Skeletal muscle satellite cell (primary cell): ENCODE measurements around the gene SPATA9.

ENCODE experiments used
- H3K27me3 ChIP-seq: 2 replicates; pipeline ENCODE4 v1.7.0; 2013; ENCODE audit warnings: low read length; ENCODE audit not compliant: control insufficient read depth, insufficient read depth
- H3K36me3 ChIP-seq: 2 replicates; pipeline ENCODE4 v1.7.0; 2013; ENCODE audit warnings: mild to moderate bottlenecking, control low read depth, low read length; ENCODE audit not compliant: insufficient read depth
- H3K4me1 ChIP-seq: 2 replicates; pipeline ENCODE4 v1.7.0; 2013; ENCODE audit warnings: low read length; ENCODE audit not compliant: control insufficient read depth, insufficient read depth
- H3K4me2 ChIP-seq: 2 replicates; pipeline ENCODE4 v1.7.0; 2013; ENCODE audit warnings: mild to moderate bottlenecking, low read length
- H3K4me3 ChIP-seq: 2 replicates; pipeline ENCODE4 v1.7.0; 2013; ENCODE audit warnings: low read length
- H3K9ac ChIP-seq: 2 replicates; pipeline ENCODE4 v1.7.0; 2013; ENCODE audit warnings: mild to moderate bottlenecking, low read depth, low read length, moderate library complexity
- H3K9me3 ChIP-seq: replicated peaks from 2 replicates; pipeline ENCODE4 v1.7.0; 2013; ENCODE audit warnings: mild to moderate bottlenecking, control low read depth, low read length

Gene SPATA9

DNA sequence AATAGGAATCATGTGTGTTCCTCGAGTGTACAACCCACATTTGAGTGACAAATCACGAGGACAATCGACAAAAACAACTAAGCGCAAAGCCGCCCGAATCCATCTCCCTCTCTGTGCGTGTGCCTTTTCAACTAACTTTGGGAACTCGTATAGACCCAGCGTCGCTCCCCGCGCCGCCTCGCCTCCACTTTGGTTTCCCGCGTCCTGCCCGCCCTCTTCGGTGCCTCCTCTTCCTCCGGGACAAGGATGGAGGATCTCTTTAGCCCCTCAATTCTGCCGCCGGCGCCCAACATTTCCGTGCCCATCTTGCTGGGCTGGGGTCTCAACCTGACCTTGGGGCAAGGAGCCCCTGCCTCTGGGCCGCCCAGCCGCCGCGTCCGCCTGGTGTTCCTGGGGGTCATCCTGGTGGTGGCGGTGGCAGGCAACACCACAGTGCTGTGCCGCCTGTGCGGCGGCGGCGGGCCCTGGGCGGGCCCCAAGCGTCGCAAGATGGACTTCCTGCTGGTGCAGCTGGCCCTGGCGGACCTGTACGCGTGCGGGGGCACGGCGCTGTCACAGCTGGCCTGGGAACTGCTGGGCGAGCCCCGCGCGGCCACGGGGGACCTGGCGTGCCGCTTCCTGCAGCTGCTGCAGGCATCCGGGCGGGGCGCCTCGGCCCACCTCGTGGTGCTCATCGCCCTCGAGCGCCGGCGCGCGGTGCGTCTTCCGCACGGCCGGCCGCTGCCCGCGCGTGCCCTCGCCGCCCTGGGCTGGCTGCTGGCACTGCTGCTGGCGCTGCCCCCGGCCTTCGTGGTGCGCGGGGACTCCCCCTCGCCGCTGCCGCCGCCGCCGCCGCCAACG lies 62.5 kb downstream of the SPATA9 start, which contains the start of gene GPR150:
GPR150 (plus strand) TSS at position 58 of the 840 bp plus-strand sequence; CDS start at position 247, 189 bp downstream.
- H3K4me1 ChIP-seq, result peaks cover 34% of the 10 kb centered on the region
- peak within 1 kb of the TSS; percentile 74 for H3K9ac ChIP-seq

DNA sequence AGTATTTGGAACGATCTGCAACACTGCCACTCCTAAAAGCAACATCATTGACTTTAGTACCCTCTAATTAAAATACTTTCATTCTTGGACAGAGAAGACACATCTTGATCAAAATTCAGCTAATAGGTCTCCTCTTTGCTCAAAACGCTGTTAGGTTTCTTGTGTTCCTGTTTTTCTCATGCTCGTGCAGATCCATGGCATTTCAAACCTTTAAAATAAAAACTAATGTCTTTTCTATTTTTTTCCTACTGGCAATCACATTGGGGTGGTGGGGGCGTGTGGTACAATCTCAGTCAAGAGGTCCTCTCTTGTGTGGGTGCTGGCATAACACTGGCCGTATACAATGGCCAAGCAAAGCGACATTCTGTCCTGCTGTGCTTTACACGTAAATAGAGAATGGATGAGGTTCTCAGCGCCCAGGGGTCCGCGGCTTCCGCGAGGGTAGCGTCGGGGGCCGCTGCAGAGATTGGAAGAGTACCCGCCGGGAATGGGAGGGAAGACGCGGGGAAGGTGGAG lies 63.2 kb downstream of the SPATA9 start:
- H3K4me2 ChIP-seq, result peak overlapping the region; percentile 99
- H3K4me3 ChIP-seq, result peak overlapping the region; percentile 78
- peak overlapping the region; percentile 74 for H3K9ac ChIP-seq
- peaks cover 5% of the 10 kb centered on the region for H3K27me3 ChIP-seq
- H3K4me1 ChIP-seq, result peaks cover 34% of the 10 kb centered on the region
- no peaks in the 10 kb centered on the region for H3K36me3 ChIP-seq
- H3K9me3 ChIP-seq, result no peaks in the 10 kb centered on the region

More for the DNA sequence above, 62.5 kb downstream of the SPATA9 start, which contains the start of gene GPR150:
- no peaks in the 10 kb centered on the region for H3K9me3 ChIP-seq
- H3K4me3 ChIP-seq, result peak within 1 kb of the TSS; percentile 78
- peak within 1 kb of the TSS; percentile 99 for H3K4me2 ChIP-seq
- no peaks in the 10 kb centered on the region for H3K36me3 ChIP-seq
- H3K27me3 ChIP-seq, result peaks cover 5% of the 10 kb centered on the region

DNA sequence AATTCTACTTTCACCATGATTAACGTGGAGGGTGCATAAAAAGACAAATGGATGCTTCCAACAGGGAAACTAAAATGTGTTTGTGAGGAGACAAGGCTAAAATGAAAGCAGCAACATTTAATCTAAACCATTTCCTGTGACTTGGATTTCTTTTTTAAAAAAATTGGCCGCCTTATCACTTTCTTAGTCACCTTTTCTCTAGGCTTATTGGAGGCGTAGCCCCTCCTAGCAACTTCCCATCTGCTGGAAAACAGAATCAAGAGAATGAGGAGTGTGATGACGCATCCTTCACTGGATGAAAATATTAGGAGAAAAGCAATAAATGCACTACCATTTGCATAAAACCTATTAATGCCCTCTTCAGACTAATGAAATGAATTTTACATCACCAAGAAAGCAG lies 63.7 kb downstream of the SPATA9 start:
- peak overlapping the region; percentile 99 for H3K4me2 ChIP-seq
- H3K27me3 ChIP-seq, result peaks cover 5% of the 10 kb centered on the region
- no peaks in the 10 kb centered on the region for H3K36me3 ChIP-seq
- H3K9ac ChIP-seq, result no peak overlapping the region
- no peaks in the 10 kb centered on the region for H3K9me3 ChIP-seq
- peaks cover 34% of the 10 kb centered on the region for H3K4me1 ChIP-seq
- H3K4me3 ChIP-seq, result no peak overlapping the region

- peak overlapping the region; percentile 32 for H3K4me2 ChIP-seq
- no peak overlapping the region for H3K9ac ChIP-seq
- no peaks in the 10 kb centered on the region for H3K9me3 ChIP-seq
- H3K4me1 ChIP-seq, result peaks cover 34% of the 10 kb centered on the region
- H3K4me3 ChIP-seq, result no peak overlapping the region
- no peaks in the 10 kb centered on the region for H3K36me3 ChIP-seq
- H3K27me3 ChIP-seq, result peaks cover 5% of the 10 kb centered on the region
Measured at GRCh38 chr5:95617057-95617456, 65.7 kb downstream of the SPATA9 start.

DNA sequence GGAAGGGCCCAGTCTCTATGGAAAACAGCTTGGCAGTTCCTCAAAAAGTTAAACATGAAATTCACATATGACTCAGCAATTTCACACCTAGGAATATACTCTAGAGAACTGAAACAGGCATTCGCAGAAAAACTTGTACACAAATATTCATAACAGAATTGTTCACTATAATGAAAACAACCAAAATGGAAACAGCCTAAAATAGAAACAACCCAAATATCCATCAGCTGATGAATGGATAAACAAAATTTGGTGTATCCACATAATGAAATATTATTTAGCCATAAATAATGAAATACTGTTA lies 67.7 kb downstream of the SPATA9 start:
- no peak overlapping the region for H3K4me3 ChIP-seq
- no peak overlapping the region for H3K9ac ChIP-seq
- H3K9me3 ChIP-seq, result no peaks in the 10 kb centered on the region
- H3K4me1 ChIP-seq, result peaks cover 21% of the 10 kb centered on the region
- H3K27me3 ChIP-seq, result no peaks in the 10 kb centered on the region
- H3K36me3 ChIP-seq, result no peaks in the 10 kb centered on the region
- H3K4me2 ChIP-seq, result no peak overlapping the region

- no peak overlapping the region for H3K4me3 ChIP-seq
- H3K9ac ChIP-seq, result no peak overlapping the region
- H3K9me3 ChIP-seq, result no peaks in the 10 kb centered on the region
- peaks cover 12% of the 10 kb centered on the region for H3K4me1 ChIP-seq
- H3K36me3 ChIP-seq, result no peaks in the 10 kb centered on the region
- no peak overlapping the region for H3K4me2 ChIP-seq
- no peaks in the 10 kb centered on the region for H3K27me3 ChIP-seq
Measured at GRCh38 chr5:95613514-95613913, 69.3 kb downstream of the SPATA9 start.

DNA sequence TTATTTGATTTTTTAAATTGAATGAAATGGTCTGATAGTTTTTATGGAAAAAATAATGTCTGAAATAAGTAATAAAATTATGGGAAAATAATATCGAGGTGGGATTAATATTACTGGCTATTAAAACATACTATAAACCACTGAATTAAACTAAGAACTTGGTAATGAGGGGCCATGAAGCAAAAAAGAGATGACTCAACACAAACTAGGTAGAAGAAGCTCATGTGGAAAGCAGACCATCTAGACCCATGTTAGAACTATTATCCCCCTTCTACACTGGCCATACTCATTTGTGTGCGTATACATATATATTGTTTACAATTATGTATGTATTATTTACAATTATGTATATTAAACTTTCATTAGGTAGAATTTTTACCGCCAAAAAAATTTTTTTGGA lies 71.4 kb downstream of the SPATA9 start:
- peaks cover 4% of the 10 kb centered on the region for H3K4me1 ChIP-seq
- no peak overlapping the region for H3K4me3 ChIP-seq
- no peaks in the 10 kb centered on the region for H3K9me3 ChIP-seq
- no peak overlapping the region for H3K4me2 ChIP-seq
- H3K36me3 ChIP-seq, result no peaks in the 10 kb centered on the region
- no peaks in the 10 kb centered on the region for H3K27me3 ChIP-seq
- no peak overlapping the region for H3K9ac ChIP-seq

GRCh38 chr5:95610546-95610945 lies 72.2 kb downstream of the SPATA9 start:
- H3K27me3 ChIP-seq, result no peaks in the 10 kb centered on the region
- H3K9me3 ChIP-seq, result no peaks in the 10 kb centered on the region
- H3K4me2 ChIP-seq, result no peak overlapping the region
- no peaks in the 10 kb centered on the region for H3K4me1 ChIP-seq
- no peaks in the 10 kb centered on the region for H3K36me3 ChIP-seq
- H3K4me3 ChIP-seq, result no peak overlapping the region
- no peak overlapping the region for H3K9ac ChIP-seq

DNA sequence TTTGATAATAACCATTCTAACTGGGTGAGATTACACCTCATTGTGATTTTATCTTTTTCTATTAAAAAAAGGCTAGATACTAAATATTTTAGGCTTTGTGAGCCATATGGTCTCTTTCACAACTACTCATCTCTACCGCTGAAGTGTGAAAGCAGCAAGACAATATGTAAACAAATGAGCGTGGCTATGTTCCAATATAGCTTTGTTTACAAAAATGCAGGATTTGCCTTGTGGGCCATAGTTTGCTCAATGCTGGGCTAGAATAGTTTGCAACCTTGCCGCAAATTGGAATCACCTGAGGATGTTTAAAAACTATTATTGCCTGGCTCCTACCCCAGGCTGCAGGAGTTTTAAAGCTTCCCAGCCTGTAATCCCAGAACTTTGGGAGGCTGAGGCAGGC lies 73.1 kb downstream of the SPATA9 start:
- Histone ChIP-seq H3K36me3 (no peaks in the 10 kb centered on the region), H3K9ac (no peak overlapping the region), H3K9me3 (no peaks in the 10 kb centered on the region), H3K4me1 (no peaks in the 10 kb centered on the region), H3K27me3 (no peaks in the 10 kb centered on the region), H3K4me3 (no peak overlapping the region), H3K4me2 (no peak overlapping the region)
